A673 (cell line): ENCODE results near the gene JAG2. TPM values are rescaled to one million over a fixed set of nuclear protein-coding genes. Genes with fewer than 3 reads are reported as not detected.

Experiments used
- BruUV-seq: library from RNA; stranded (reverse); fragments of 400-500 nt; replicated peaks from 2 replicates; lab custom pipeline; 2021; lab: Mats Ljungman, UMichigan
- CTCF ChIA-PET: fragments of 300-600 bp; sonication (Branson Sonifier 250); formaldehyde crosslinking; loops from one replicate; lab custom pipeline; 2022; ENCODE audit warnings: antibody characterized with exemption; lab: Charles Lee
- POLR2A ChIA-PET: fragments of 300-600 bp; sonication (Branson Sonifier 250); formaldehyde crosslinking; loops from one replicate; lab custom pipeline; 2022; ENCODE audit warnings: antibody characterized with exemption; ENCODE audit not compliant: low non-redundant PET; lab: Charles Lee
- DNase-seq: peaks from one replicate; pipeline ENCODE4 v3.0.0-alpha.2; 2015; ENCODE audit warnings: low spot score
- H3K27ac ChIP-seq: fragments of 200-600 bp; sonication (generic); 2 replicates; pipeline ENCODE4 v1.5.1; 2016; ENCODE audit warnings: mixed run types, low read depth, mild to moderate bottlenecking, mixed read lengths, antibody characterized with exemption, low read length; ENCODE audit not compliant: poor library complexity, severe bottlenecking
- H3K27me3 ChIP-seq: fragments of 200-600 bp; sonication (generic); replicated peaks from 2 replicates; pipeline ENCODE4 v1.6.1; 2017; ENCODE audit warnings: mixed run types, low read depth, mild to moderate bottlenecking, mixed read lengths, antibody characterized with exemption, low read length; ENCODE audit not compliant: insufficient read depth, poor library complexity
- H3K36me3 ChIP-seq: fragments of 200-600 bp; sonication (generic); 2 replicates; pipeline ENCODE4 v1.6.1; 2016; ENCODE audit warnings: mixed run types, mild to moderate bottlenecking, mixed read lengths, antibody characterized with exemption, low read length; ENCODE audit not compliant: insufficient read depth, poor library complexity, severe bottlenecking
- H3K4me1 ChIP-seq: fragments of 200-600 bp; sonication (generic); 2 replicates; pipeline ENCODE4 v1.6.1; 2017; ENCODE audit warnings: mixed run types, mild to moderate bottlenecking, mixed read lengths, antibody characterized with exemption, low read length; ENCODE audit not compliant: insufficient read depth, poor library complexity, severe bottlenecking
- H3K4me3 ChIP-seq: fragments of 200-600 bp; sonication (generic); 2 replicates; pipeline ENCODE4 v1.5.1; 2016; ENCODE audit warnings: low read depth, mixed run types, mild to moderate bottlenecking, mixed read lengths, low read length; ENCODE audit not compliant: poor library complexity, severe bottlenecking
- H3K9me3 ChIP-seq: fragments of 200-600 bp; sonication (generic); 2 replicates; pipeline ENCODE4 v1.6.1; 2016; ENCODE audit warnings: mixed run types, low read depth, mild to moderate bottlenecking, mixed read lengths, antibody characterized with exemption, low read length; ENCODE audit not compliant: poor library complexity, severe bottlenecking
- CTCF ChIP-seq: fragments of 300-800, 200-600 bp; sonication (generic); conservative IDR thresholded peaks from 2 replicates; pipeline ENCODE4 v1.5.1; 2017; ENCODE audit warnings: low read depth, mild to moderate bottlenecking, antibody characterized with exemption, low read length, moderate library complexity, mixed read lengths
- EZH2 ChIP-seq: fragments of 200-600 bp; sonication (generic); IDR thresholded peaks from 2 replicates; pipeline ENCODE4 v1.6.1; 2017; ENCODE audit warnings: borderline replicate concordance, low read depth, mild to moderate bottlenecking, mixed read lengths, antibody characterized with exemption, low read length; ENCODE audit not compliant: poor library complexity, severe bottlenecking
- intact Hi-C: fragments of 100-400 bp; cut with micrococcal nuclease; formaldehyde crosslinking; loops from one replicate; pipeline ENCODE4 v1.10.0; 2022; ENCODE audit not compliant: unreplicated experiment
- total RNA-seq: library from RNA; stranded (reverse); gene quantifications from 2 replicates; pipeline ENCODE4 v1.2.3, GENCODE V29; 2021

Gene JAG2
- total RNA-seq, 1 experiment from 2014 or later = 14.3 TPM

GRCh38 chr14:105123064-105123665 is 45.4 kb downstream of the JAG2 start:
- no peak for DNase-seq
- H3K9me3 ChIP-seq = peaks cover 12% of the 10 kb centered on the region
- peaks cover 34% of the 10 kb centered on the region for H3K27me3 ChIP-seq
- ChIA-PET POLR2A (no interaction called here), CTCF (no interaction called here)
- no peak overlapping the region for H3K4me3 ChIP-seq
- intact Hi-C loops = no loop called here
- no peaks in the 10 kb centered on the region for H3K36me3 ChIP-seq
- H3K4me1 ChIP-seq = no peaks in the 10 kb centered on the region
- TF ChIP-seq EZH2 (no peak), CTCF (no peak)
- H3K27ac ChIP-seq = no peak overlapping the region
- no TSS peak for BruUV-seq

GRCh38 chr14:105120056-105120455 is 48.5 kb downstream of the JAG2 start:
- Histone ChIP-seq H3K9me3 (peaks cover 12% of the 10 kb centered on the region), H3K4me1 (no peaks in the 10 kb centered on the region), H3K27ac (no peak overlapping the region), H3K27me3 (peaks cover 12% of the 10 kb centered on the region), H3K4me3 (no peak overlapping the region), H3K36me3 (no peaks in the 10 kb centered on the region)
- POLR2A ChIA-PET = no interaction called here
- intact Hi-C loops = no loop called here
- no TSS peak for BruUV-seq
- CTCF ChIA-PET = no interaction called here
- DNase-seq = no peak
- TF ChIP-seq EZH2 (no peak), CTCF (no peak)

- intact Hi-C loops = no loop called here
- H3K4me3 ChIP-seq = no peak overlapping the region
- DNase-seq = no peak
- no peaks in the 10 kb centered on the region for H3K36me3 ChIP-seq
- H3K27ac ChIP-seq = no peak overlapping the region
- CTCF ChIA-PET = no interaction called here
- TF ChIP-seq EZH2 (no peak), CTCF (no peak)
- H3K27me3 ChIP-seq = peaks cover 9% of the 10 kb centered on the region
- POLR2A ChIA-PET = no interaction called here
- no TSS peak for BruUV-seq
- H3K9me3 ChIP-seq = peaks cover 12% of the 10 kb centered on the region
- no peaks in the 10 kb centered on the region for H3K4me1 ChIP-seq
Observed at GRCh38 chr14:105119408-105120025, 49.1 kb downstream of the JAG2 start.
